Measurements from ENCODE around the gene DMXL1. TPM values are rescaled to one million over a fixed set of nuclear protein-coding genes. Genes with fewer than 3 reads are reported as not detected.
"Not testable (repeated sequence)": the region's sequence is repeated elsewhere in the genome, so short reads cannot be mapped to it uniquely, and the experiment has no call there.

The DMXL1 gene
- total and polyA plus RNA-seq, 8 donors = 37.5 to 48.3 (median 42.4) TPM

- Histone ChIP-seq H3K4me1 (peaks cover 18 to 40% of the 10 kb centered on the region in 2 donors), H3K36me3 (no peaks in the 10 kb centered on the region), H3K9me3 (no peaks in the 10 kb centered on the region), H3K4me3 (peak overlapping the region; percentile 89 to 95), H3K27ac (peak overlapping the region; percentile 94 to 99), H3K27me3 (no peaks in the 10 kb centered on the region)
- intact Hi-C loops (cut with DNase I) = no loop called here
- ATAC-seq (peak; percentile 77), DNase-seq (peak in 2 of 4 donors; percentile 88 to 90)
- no peak for TF ChIP-seq CTCF (IDR thresholded peaks at IDR 0.05)
These were observed 384 bp upstream of the DMXL1 start for GRCh38 chr5:119070578-119070827.

GRCh38 chr5:119071561-119071995 is 691 bp downstream of the DMXL1 start:
- Histone ChIP-seq H3K27me3 (no peaks in the 10 kb centered on the region), H3K4me3 (peak overlapping the region; percentile 89 to 95), H3K9me3 (no peaks in the 10 kb centered on the region), H3K27ac (peak overlapping the region; percentile 94 to 99), H3K36me3 (no peaks in the 10 kb centered on the region), H3K4me1 (peaks cover 18 to 49% of the 10 kb centered on the region in 2 donors)
- TF ChIP-seq CTCF (IDR thresholded peaks at IDR 0.05) = no peak
- ATAC-seq (peak; percentile 11), DNase-seq (peak in 1 of 4 donors; percentile 28)
- intact Hi-C loops (cut with DNase I) = no loop called here

- peak overlapping the region in 1 of 2 donors; percentile 95 for H3K4me3 ChIP-seq
- no peak for DNase-seq
These were observed 1.6 kb downstream of the DMXL1 start for GRCh38 chr5:119072496-119072895.

GRCh38 chr5:119073746-119074337 is 3.0 kb downstream of the DMXL1 start:
- H3K27ac ChIP-seq; H3K27me3 ChIP-seq; H3K9me3 ChIP-seq; DNase-seq; ATAC-seq; H3K4me3 ChIP-seq; H3K36me3 ChIP-seq; intact Hi-C loops (cut with DNase I): not testable (repeated sequence)
- peaks cover 23 to 55% of the 10 kb centered on the region in 2 donors for H3K4me1 ChIP-seq

More at GRCh38 chr5:119072496-119072895, 1.6 kb downstream of the DMXL1 start:
- intact Hi-C loops (cut with DNase I) = no loop called here
- Histone ChIP-seq H3K27me3 (no peaks in the 10 kb centered on the region), H3K9me3 (no peaks in the 10 kb centered on the region), H3K27ac (peak overlapping the region in 1 of 2 donors; percentile 99), H3K36me3 (no peaks in the 10 kb centered on the region), H3K4me1 (peaks cover 18 to 55% of the 10 kb centered on the region in 2 donors)
- ATAC-seq = no peak
- TF ChIP-seq CTCF (IDR thresholded peaks at IDR 0.05) = no peak

GRCh38 chr5:119074419-119074818 is 3.5 kb downstream of the DMXL1 start:
- no peaks in the 10 kb centered on the region for H3K27me3 ChIP-seq
- intact Hi-C loops (cut with DNase I) = no loop called here
- TF ChIP-seq CTCF (IDR thresholded peaks at IDR 0.05) = no peak
- H3K4me3 ChIP-seq = no peak overlapping the region
- H3K27ac ChIP-seq = no peak overlapping the region
- DNase-seq (no peak), ATAC-seq (no peak)
- peaks cover 23 to 58% of the 10 kb centered on the region in 2 donors for H3K4me1 ChIP-seq
- H3K36me3 ChIP-seq = no peaks in the 10 kb centered on the region
- H3K9me3 ChIP-seq = no peaks in the 10 kb centered on the region

GRCh38 chr5:119075269-119075668 is 4.4 kb downstream of the DMXL1 start:
- H3K27me3 ChIP-seq; H3K36me3 ChIP-seq; H3K4me3 ChIP-seq; H3K9me3 ChIP-seq; H3K27ac ChIP-seq; ATAC-seq; intact Hi-C loops (cut with DNase I); DNase-seq: not testable (repeated sequence)
- H3K4me1 ChIP-seq = peaks cover 23 to 59% of the 10 kb centered on the region in 2 donors
